Breast epithelium (tissue), 3 donors: ENCODE data around the gene MAPK8.

Experiments used
- CTCF ChIP-seq, 3 donors: fragments of 450-650 bp; IDR thresholded peaks; one replicate each; pipeline ENCODE4 v1.5.1; 2016 to 2017; ENCODE audit warnings: antibody characterized with exemption in 3 of 3, mild to moderate bottlenecking in 3 of 3, moderate library complexity in 3 of 3
- POLR2A ChIP-seq: fragments of 450-650 bp; IDR thresholded peaks from one replicate; pipeline ENCODE4 v1.6.1; 2016; ENCODE audit warnings: antibody characterized with exemption, mild to moderate bottlenecking, moderate library complexity
- POLR2AphosphoS5 ChIP-seq, 3 donors: sonication (generic); formaldehyde crosslinking; IDR thresholded peaks; one replicate each; pipeline ENCODE4 v1.6.1; 2017; ENCODE audit warnings: antibody characterized with exemption in 3 of 3

- TF ChIP-seq POLR2AphosphoS5 (IDR thresholded peaks at IDR 0.05) (no peak), CTCF (IDR thresholded peaks at IDR 0.05) (no peak), POLR2A (no peak)
Observed at GRCh38 chr10:48378675-48379074, 72.2 kb downstream of the MAPK8 start.
